ENCODE data around the gene CCL7. TPM values are rescaled to one million over a fixed set of nuclear protein-coding genes. Genes with fewer than 3 reads are reported as not detected.

CCL7 gene
- 0.38 TPM in 1 of 2 replicates, not detected in the other for total RNA-seq

DNA sequence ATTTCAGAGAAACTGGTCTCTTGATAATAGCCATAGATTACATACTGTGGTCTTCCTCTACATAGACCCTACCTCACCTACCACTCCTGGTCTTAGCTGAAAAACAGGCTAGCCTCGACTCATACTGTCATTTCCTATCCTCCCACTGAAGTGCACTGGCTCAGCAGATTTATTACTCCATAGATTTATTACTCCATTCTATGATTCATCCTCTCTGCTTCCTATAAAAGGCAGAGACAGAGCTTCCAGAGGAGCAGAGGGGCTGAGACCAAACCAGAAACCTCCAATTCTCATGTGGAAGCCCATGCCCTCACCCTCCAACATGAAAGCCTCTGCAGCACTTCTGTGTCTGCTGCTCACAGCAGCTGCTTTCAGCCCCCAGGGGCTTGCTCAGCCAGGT is at the start of gene CCL7:
CCL7 (plus strand) TSS at position 253 of the 400 bp plus-strand sequence; CDS start at position 323, 70 bp downstream.

DNA sequence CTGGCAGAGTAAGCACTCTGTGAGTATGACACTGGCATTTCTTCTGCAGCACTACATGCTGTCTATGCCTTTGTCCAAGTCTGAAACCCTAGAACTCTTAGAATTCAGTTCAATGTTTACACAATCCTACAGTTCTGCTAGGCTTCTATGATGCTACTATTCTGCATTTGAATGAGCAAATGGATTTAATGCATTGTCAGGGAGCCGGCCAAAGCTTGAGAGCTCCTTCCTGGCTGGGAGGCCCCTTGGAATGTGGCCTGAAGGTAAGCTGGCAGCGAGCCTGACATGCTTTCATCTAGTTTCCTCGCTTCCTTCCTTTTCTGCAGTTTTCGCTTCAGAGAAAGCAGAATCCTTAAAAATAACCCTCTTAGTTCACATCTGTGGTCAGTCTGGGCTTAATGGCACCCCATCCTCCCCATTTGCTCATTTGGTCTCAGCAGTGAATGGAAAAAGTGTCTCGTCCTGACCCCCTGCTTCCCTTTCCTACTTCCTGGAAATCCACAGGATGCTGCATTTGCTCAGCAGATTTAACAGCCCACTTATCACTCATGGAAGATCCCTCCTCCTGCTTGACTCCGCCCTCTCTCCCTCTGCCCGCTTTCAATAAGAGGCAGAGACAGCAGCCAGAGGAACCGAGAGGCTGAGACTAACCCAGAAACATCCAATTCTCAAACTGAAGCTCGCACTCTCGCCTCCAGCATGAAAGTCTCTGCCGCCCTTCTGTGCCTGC is 15.2 kb upstream of the CCL7 start, which contains the start of gene CCL2:
CCL2 (plus strand) TSS at position 635 of the 730 bp plus-strand sequence; CDS start at position 700, 65 bp downstream.

DNA sequence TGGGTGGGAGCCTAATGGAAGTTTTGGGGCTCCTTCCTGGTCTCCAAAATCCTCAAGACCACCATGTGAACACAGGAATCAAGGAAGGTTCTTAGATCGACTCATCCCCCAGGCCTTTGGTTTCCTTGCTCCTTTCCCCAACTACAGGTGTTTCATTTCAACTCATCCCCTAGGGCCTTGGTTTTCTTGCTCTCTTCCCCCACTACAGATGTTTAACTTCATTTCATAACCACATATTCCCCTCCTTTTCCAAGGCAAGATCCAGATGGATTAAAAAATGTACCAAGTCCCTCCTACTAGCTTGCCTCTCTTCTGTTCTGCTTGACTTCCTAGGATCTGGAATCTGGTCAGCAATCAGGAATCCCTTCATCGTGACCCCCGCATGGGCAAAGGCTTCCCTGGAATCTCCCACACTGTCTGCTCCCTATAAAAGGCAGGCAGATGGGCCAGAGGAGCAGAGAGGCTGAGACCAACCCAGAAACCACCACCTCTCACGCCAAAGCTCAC is 15.3 kb downstream of the CCL7 start, which contains the start of gene CCL11:
CCL11 (plus strand) TSS at position 457 of the 507 bp plus-strand sequence. CDS start 67 bp downstream, outside the sequence.

DNA sequence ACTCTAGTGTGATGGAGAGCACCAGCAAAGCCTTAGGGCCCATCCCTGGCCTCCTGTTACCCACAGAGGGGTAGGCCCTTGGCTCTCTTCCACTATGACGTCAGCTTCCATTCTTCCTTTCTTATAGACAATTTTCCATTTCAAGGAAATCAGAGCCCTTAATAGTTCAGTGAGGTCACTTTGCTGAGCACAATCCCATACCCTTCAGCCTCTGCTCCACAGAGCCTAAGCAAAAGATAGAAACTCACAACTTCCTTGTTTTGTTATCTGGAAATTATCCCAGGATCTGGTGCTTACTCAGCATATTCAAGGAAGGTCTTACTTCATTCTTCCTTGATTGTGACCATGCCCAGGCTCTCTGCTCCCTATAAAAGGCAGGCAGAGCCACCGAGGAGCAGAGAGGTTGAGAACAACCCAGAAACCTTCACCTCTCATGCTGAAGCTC is 49.0 kb downstream of the CCL7 start, which contains the start of gene CCL8:
CCL8 (plus strand) TSS at position 397 of the 445 bp plus-strand sequence. CDS start 67 bp downstream, outside the sequence.

Other genes with a start within 250 kb of the CCL7 start
- gene CCL2, start 14.9 kb upstream of the CCL7 start, total RNA-seq, result 424 and 431 TPM in 2 replicates
- gene CCL11, start 15.5 kb downstream of the CCL7 start, total RNA-seq, result not detected in 2 replicates
- 0.38 TPM in 1 of 2 replicates, not detected in the other for gene CCL8, start 49.2 kb downstream of the CCL7 start, total RNA-seq
- gene CCL13, start 86.3 kb downstream of the CCL7 start, total RNA-seq, result not detected in 2 replicates
- gene CCL1, start 93.0 kb downstream of the CCL7 start, total RNA-seq, result not detected in 2 replicates

All from vein endothelial cell (primary cell).